ENCODE results near the gene PLSCR5.

Gene PLSCR5

GRCh38 chr3:146543461-146544001, 61.6 kb downstream of the PLSCR5 start:
- DNase-seq = no peak

- no peak for DNase-seq
Measured at GRCh38 chr3:146542978-146543377, 62.2 kb downstream of the PLSCR5 start.

- DNase-seq = no peak
Measured at GRCh38 chr3:146542179-146542578, 63.0 kb downstream of the PLSCR5 start.

- no peak for DNase-seq
Measured at GRCh38 chr3:146540978-146541377, 64.2 kb downstream of the PLSCR5 start.

- DNase-seq = no peak
Measured at GRCh38 chr3:146540236-146540635, 64.9 kb downstream of the PLSCR5 start.

GRCh38 chr3:146539315-146539714, 65.8 kb downstream of the PLSCR5 start:
- DNase-seq = no peak

GRCh38 chr3:146537603-146538002, 67.5 kb downstream of the PLSCR5 start:
- DNase-seq = no peak

GRCh38 chr3:146536681-146537080, 68.5 kb downstream of the PLSCR5 start:
- no peak for DNase-seq

All from activated naive CD4-positive, alpha-beta T cell (primary cell).